Panc1 (cell line): Measurements from ENCODE around the gene FBXO7. TPM values are rescaled to one million over a fixed set of nuclear protein-coding genes. Genes with fewer than 3 reads are reported as not detected.
A peak's percentile ranks its signal among the peaks of the same experiment; 100 is the strongest.

ENCODE experiments used
- ATAC-seq: fragments of 200-7000 bp; cut with Tn5 transposase; 2 replicates; pipeline ENCODE4 v1.9.1; 2020; ENCODE audit warnings: mild to moderate bottlenecking, moderate library complexity
- BruUV-seq: library from RNA; stranded (reverse); fragments of 400-500 nt; replicated peaks from 2 replicates; lab custom pipeline; 2021; lab: Mats Ljungman, UMichigan
- CTCF ChIA-PET: fragments of 300-600 bp; sonication (Branson Sonifier 250); formaldehyde crosslinking; loops from one replicate; lab custom pipeline; 2022; ENCODE audit warnings: antibody characterized with exemption; lab: Charles Lee
- POLR2A ChIA-PET: fragments of 300-600 bp; sonication (Branson Sonifier 250); formaldehyde crosslinking; loops from one replicate; lab custom pipeline; 2022; ENCODE audit warnings: antibody characterized with exemption; lab: Charles Lee
- DNase-seq: peaks from one replicate; pipeline ENCODE4 v3.0.0-alpha.2; 2010; ENCODE audit warnings: low read depth, low spot score
- H3K27ac ChIP-seq: 2 replicates; pipeline ENCODE4 v1.5.1; 2011; ENCODE audit warnings: mild to moderate bottlenecking, low read length, inconsistent platforms
- H3K27me3 ChIP-seq: fragments of 200-500 bp; sonication (Bioruptor generic); 2 replicates; pipeline ENCODE4 v1.6.0; 2014; ENCODE audit warnings: low read length, inconsistent platforms; ENCODE audit not compliant: control insufficient read depth, insufficient read depth
- H3K36me3 ChIP-seq: fragments of 200-500 bp; sonication (Bioruptor generic); 2 replicates; pipeline ENCODE4 v1.5.1; 2014; ENCODE audit warnings: inconsistent platforms, mild to moderate bottlenecking, low read length, moderate library complexity; ENCODE audit not compliant: control insufficient read depth, insufficient read depth
- H3K4me1 ChIP-seq: 2 replicates; pipeline ENCODE4 v1.5.1; 2011; ENCODE audit warnings: inconsistent platforms, mild to moderate bottlenecking, low read length, moderate library complexity; ENCODE audit not compliant: control insufficient read depth, insufficient read depth
- H3K4me3 ChIP-seq, 2 experiments: 2 replicates each; pipeline ENCODE4 v1.5.1; 2011 to 2012; ENCODE audit warnings: low read depth in 2 of 2, low read length in 2 of 2, mild to moderate bottlenecking in 2 of 2, inconsistent platforms in 1 of 2, moderate library complexity in 1 of 2
- H3K9me3 ChIP-seq: fragments of 200-500 bp; sonication (Bioruptor generic); 2 replicates; pipeline ENCODE4 v1.5.1; 2014; ENCODE audit warnings: low read depth, mild to moderate bottlenecking, inconsistent platforms, low read length, moderate library complexity; ENCODE audit not compliant: control insufficient read depth, insufficient read depth
- CTCF ChIP-seq: fragments of 450-650 bp; IDR thresholded peaks from 2 replicates; pipeline ENCODE4 v1.5.1; 2017; ENCODE audit warnings: mild to moderate bottlenecking
- POLR2AphosphoS5 ChIP-seq: IDR thresholded peaks from 2 replicates; pipeline ENCODE4 v1.6.1; 2012; ENCODE audit warnings: mild to moderate bottlenecking, low read depth, low read length, moderate library complexity
- REST ChIP-seq, 2 experiments: IDR thresholded peaks; 2 replicates each; pipeline ENCODE4 v1.6.1; 2011 to 2012; ENCODE audit warnings: low read depth in 2 of 2, control low read depth in 1 of 2, low read length in 1 of 2, mild to moderate bottlenecking in 1 of 2, moderate library complexity in 1 of 2; ENCODE audit not compliant: insufficient read depth in 1 of 2
- SIN3A ChIP-seq: IDR thresholded peaks from 2 replicates; pipeline ENCODE4 v1.6.1; 2012; ENCODE audit warnings: low read depth, mild to moderate bottlenecking, low read length, moderate library complexity, borderline replicate concordance; ENCODE audit not compliant: insufficient read depth
- TCF7L2 ChIP-seq: IDR thresholded peaks from 2 replicates; pipeline ENCODE4 v1.6.1; 2011; ENCODE audit warnings: mild to moderate bottlenecking, low read depth, low read length, inconsistent platforms
- in situ Hi-C: cut with HindIII; loops from 2 replicates; pipeline ENCODE4 v1.10.0; 2016; ENCODE audit warnings: low sequenced_read_pairs, low pct_unique_long_range_greater_than_20kb
- intact Hi-C: fragments of 100-400 bp; cut with micrococcal nuclease; formaldehyde crosslinking; loops from one replicate; pipeline ENCODE4 v1.10.0; 2022; ENCODE audit not compliant: unreplicated experiment
- total RNA-seq: library from RNA; stranded (reverse); gene quantifications from one replicate; pipeline ENCODE4 v1.2.1, GENCODE V29; 2021; ENCODE audit not compliant: unreplicated experiment

Gene FBXO7
- total RNA-seq, 1 experiment from 2014 or later = 67.8 TPM

- H3K4me1 ChIP-seq = no peaks in the 10 kb centered on the region
- in situ Hi-C loops (no loop called here), intact Hi-C loops (no loop called here)
- no peaks in the 10 kb centered on the region; the same call in none of the 2 replicates for H3K27me3 ChIP-seq
- DNase-seq (no peak), ATAC-seq (no peak)
- no peak for TF ChIP-seq TCF7L2
- TF ChIP-seq POLR2AphosphoS5 = no peak
- no peak for TF ChIP-seq SIN3A
- TF ChIP-seq CTCF = no peak
- no peak for TF ChIP-seq REST (IDR thresholded peaks at IDR 0.05; ENCODE audit: insufficient read depth in 1 of 2, low read depth in 2 of 2, low read length in 1 of 2)
- CTCF ChIA-PET = interaction anchor here (0.6 kb wide), 1 partner anchor 13 kb away, joined by 5 read pairs; no protein-coding TSS in a partner anchor
- POLR2A ChIA-PET = no interaction called here
- no peaks in the 10 kb centered on the region for H3K9me3 ChIP-seq
- H3K36me3 ChIP-seq = no peaks in the 10 kb centered on the region
- no peak overlapping the region for H3K27ac ChIP-seq
- BruUV-seq = no TSS peak
- H3K4me3 ChIP-seq = no peak overlapping the region
These were observed 43.8 kb downstream of the FBXO7 start for GRCh38 chr22:32518381-32518780.

- Histone ChIP-seq H3K36me3 (no peaks in the 10 kb centered on the region), H3K27me3 (no peaks in the 10 kb centered on the region; the same call in none of the 2 replicates), H3K27ac (no peak overlapping the region), H3K9me3 (no peaks in the 10 kb centered on the region), H3K4me3 (no peak overlapping the region), H3K4me1 (no peaks in the 10 kb centered on the region)
- ChIA-PET POLR2A (no interaction called here), CTCF (no interaction called here)
- ATAC-seq (no peak), DNase-seq (no peak)
- no TSS peak for BruUV-seq
- intact Hi-C loops = no loop called here
- TF ChIP-seq TCF7L2 (no peak), SIN3A (no peak), CTCF (peak; percentile 42), POLR2AphosphoS5 (no peak), REST (IDR thresholded peaks at IDR 0.05; ENCODE audit: insufficient read depth in 1 of 2, low read depth in 2 of 2, low read length in 1 of 2) (no peak)
- in situ Hi-C loops = no loop called here
These were observed 44.2 kb downstream of the FBXO7 start for GRCh38 chr22:32518848-32519247.
